Nephron (organoid): ENCODE measurements around the gene IL17RA.

Experiments used
- H3K27ac Mint-ChIP-seq, 3 experiments: 2 replicates each; pipeline ENCODE4 v1.8.0; 2020; ENCODE audit warnings: mixed read lengths in 3 of 3, mild to moderate bottlenecking in 2 of 3, moderate library complexity in 1 of 3
- H3K27me3 Mint-ChIP-seq: 2 replicates; pipeline ENCODE4 v1.8.0; 2021; ENCODE audit warnings: low read depth, mild to moderate bottlenecking, moderate library complexity, mixed read lengths
- H3K36me3 Mint-ChIP-seq: 2 replicates; pipeline ENCODE4 v1.8.0; 2020; ENCODE audit warnings: low read depth, mixed read lengths
- H3K4me1 Mint-ChIP-seq: 2 replicates; pipeline ENCODE4 v1.8.0; 2020; ENCODE audit warnings: mixed read lengths
- H3K4me3 Mint-ChIP-seq, 3 experiments: 2 replicates each; pipeline ENCODE4 v1.8.0; 2020; ENCODE audit warnings: mild to moderate bottlenecking in 3 of 3, mixed read lengths in 3 of 3, moderate library complexity in 2 of 3
- H3K9me3 Mint-ChIP-seq: 2 replicates; pipeline ENCODE4 v1.8.0; 2020; ENCODE audit warnings: mixed read lengths
- CTCF ChIP-seq, 3 experiments: fragments of 200-600 bp; sonication (generic); IDR thresholded peaks; one replicate each; pipeline ENCODE4 v1.5.0; 2021; ENCODE audit warnings: antibody characterized with exemption in 3 of 3; ENCODE audit not compliant: unreplicated experiment in 3 of 3

IL17RA gene

DNA sequence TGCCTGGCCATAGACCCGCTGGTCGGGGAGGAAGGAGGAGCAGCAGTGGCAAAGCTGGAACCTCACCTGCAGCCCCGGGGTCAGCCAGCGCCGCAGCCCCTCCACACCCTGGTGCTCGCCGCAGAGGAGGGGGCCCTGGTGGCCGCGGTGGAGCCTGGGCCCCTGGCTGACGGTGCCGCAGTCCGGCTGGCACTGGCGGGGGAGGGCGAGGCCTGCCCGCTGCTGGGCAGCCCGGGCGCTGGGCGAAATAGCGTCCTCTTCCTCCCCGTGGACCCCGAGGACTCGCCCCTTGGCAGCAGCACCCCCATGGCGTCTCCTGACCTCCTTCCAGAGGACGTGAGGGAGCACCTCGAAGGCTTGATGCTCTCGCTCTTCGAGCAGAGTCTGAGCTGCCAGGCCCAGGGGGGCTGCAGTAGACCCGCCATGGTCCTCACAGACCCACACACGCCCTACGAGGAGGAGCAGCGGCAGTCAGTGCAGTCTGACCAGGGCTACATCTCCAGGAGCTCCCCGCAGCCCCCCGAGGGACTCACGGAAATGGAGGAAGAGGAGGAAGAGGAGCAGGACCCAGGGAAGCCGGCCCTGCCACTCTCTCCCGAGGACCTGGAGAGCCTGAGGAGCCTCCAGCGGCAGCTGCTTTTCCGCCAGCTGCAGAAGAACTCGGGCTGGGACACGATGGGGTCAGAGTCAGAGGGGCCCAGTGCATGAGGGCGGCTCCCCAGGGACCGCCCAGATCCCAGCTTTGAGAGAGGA is 24.5 kb downstream of the IL17RA start:
- Mint-ChIP-seq H3K27me3 (peaks cover 5% of the 10 kb centered on the region), H3K27ac (no peak overlapping the region), H3K4me1 (no peaks in the 10 kb centered on the region), H3K9me3 (no peaks in the 10 kb centered on the region), H3K4me3 (no peak overlapping the region), H3K36me3 (no peaks in the 10 kb centered on the region)
- TF ChIP-seq CTCF (IDR thresholded peaks at IDR 0.05; ENCODE audit: unreplicated experiment in 3 of 3) = no peak

- peaks cover 5% of the 10 kb centered on the region for H3K27me3 Mint-ChIP-seq
- H3K36me3 Mint-ChIP-seq = no peaks in the 10 kb centered on the region
- no peaks in the 10 kb centered on the region for H3K9me3 Mint-ChIP-seq
- H3K27ac Mint-ChIP-seq = no peak overlapping the region
- no peaks in the 10 kb centered on the region for H3K4me1 Mint-ChIP-seq
- TF ChIP-seq CTCF (IDR thresholded peaks at IDR 0.05; ENCODE audit: unreplicated experiment in 3 of 3) = no peak
- no peak overlapping the region for H3K4me3 Mint-ChIP-seq
Measured at GRCh38 chr22:17109976-17110375, 25.2 kb downstream of the IL17RA start.

- no peaks in the 10 kb centered on the region for H3K36me3 Mint-ChIP-seq
- H3K27ac Mint-ChIP-seq = no peak overlapping the region
- no peak overlapping the region for H3K4me3 Mint-ChIP-seq
- no peaks in the 10 kb centered on the region for H3K9me3 Mint-ChIP-seq
- H3K27me3 Mint-ChIP-seq = peaks cover 5% of the 10 kb centered on the region
- no peak for TF ChIP-seq CTCF (IDR thresholded peaks at IDR 0.05; ENCODE audit: unreplicated experiment in 3 of 3)
- no peaks in the 10 kb centered on the region for H3K4me1 Mint-ChIP-seq
Measured at GRCh38 chr22:17110791-17111550, 26.2 kb downstream of the IL17RA start.

DNA sequence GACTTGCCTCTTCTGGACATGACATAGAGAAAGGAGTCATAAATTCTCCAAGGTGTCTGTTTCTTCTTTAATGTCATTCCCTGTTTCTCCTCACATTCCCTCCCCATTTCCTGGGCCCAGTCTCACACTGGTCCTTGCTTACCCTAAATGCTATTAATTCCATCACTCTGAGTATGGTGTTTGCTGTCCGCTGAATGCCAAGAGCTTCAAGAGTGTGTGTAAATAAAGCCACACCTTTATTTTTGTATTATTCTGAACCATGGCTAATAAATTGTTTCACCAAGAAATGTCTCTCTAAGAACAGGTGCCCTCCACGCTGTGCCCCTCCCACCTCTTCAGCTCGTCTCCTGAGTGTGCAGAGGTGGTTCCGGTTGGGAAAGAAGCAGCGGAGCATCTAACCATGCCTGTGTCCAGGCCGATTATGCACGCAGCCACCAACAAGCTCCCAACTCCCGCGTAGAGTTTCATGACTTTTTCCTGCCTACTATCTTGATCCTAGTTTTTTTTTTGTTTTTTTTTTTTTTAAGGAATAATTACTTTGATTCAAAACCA is 27.8 kb downstream of the IL17RA start:
- Mint-ChIP-seq H3K36me3 (no peaks in the 10 kb centered on the region), H3K27me3 (peaks cover 11% of the 10 kb centered on the region), H3K27ac (no peak overlapping the region), H3K9me3 (no peaks in the 10 kb centered on the region), H3K4me1 (peaks cover 6% of the 10 kb centered on the region), H3K4me3 (no peak overlapping the region)
- no peak for TF ChIP-seq CTCF (IDR thresholded peaks at IDR 0.05; ENCODE audit: unreplicated experiment in 3 of 3)

DNA sequence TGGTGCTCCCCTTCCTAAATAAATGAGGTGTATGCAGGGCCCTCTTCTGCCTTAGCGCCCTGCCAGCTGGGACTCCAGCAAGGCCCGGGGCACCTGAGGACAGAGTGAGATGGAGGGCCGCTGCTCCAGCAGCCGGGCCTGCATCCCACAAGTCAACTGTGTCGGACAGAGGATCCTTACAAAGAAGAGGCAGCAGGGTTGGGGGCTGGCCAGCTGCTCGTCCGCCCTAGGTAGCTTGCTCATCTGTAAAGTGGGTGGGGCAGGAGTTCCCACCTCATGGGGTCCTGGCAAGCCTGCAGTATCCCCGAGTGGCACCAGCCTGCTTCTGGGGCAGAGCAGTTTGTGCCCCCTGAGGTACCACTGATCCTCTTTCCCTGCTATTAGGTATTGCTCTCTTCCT is 28.8 kb downstream of the IL17RA start:
- H3K4me3 Mint-ChIP-seq = no peak overlapping the region
- peaks cover 11% of the 10 kb centered on the region for H3K27me3 Mint-ChIP-seq
- TF ChIP-seq CTCF (IDR thresholded peaks at IDR 0.05; ENCODE audit: unreplicated experiment in 3 of 3) = no peak
- no peak overlapping the region for H3K27ac Mint-ChIP-seq
- no peaks in the 10 kb centered on the region for H3K9me3 Mint-ChIP-seq
- peaks cover 6% of the 10 kb centered on the region for H3K4me1 Mint-ChIP-seq
- no peaks in the 10 kb centered on the region for H3K36me3 Mint-ChIP-seq
